A549 (cell line): Measurements from ENCODE around the gene TP53RK. TPM values are rescaled to one million over a fixed set of nuclear protein-coding genes. Genes with fewer than 3 reads are reported as not detected.

Experiments used
- ATAC-seq, 2 experiments: fragments of 200-7000 bp in 1 of 2; fragments of >200 bp in 1 of 2; cut with Nextera tagmentation in 1 of 2; cut with Tn5 transposase in 1 of 2; 3 replicates each; pipeline versions ENCODE4 v1.8.0 to v1.9.1; 2018 to 2020; ENCODE audit warnings: mild to moderate bottlenecking in 1 of 2, moderate library complexity in 1 of 2
- CTCF ChIA-PET: fragments of 300-600 bp; sonication (Branson Sonifier 250); formaldehyde crosslinking; extraction: SDS; loops from one replicate; lab custom pipeline; 2021; ENCODE audit warnings: antibody characterized with exemption, inconsistent platforms; lab: Yijun Ruan, JAX
- POLR2A ChIA-PET: fragments of 350-600 bp; formaldehyde crosslinking; extraction: SDS; loops from one replicate; lab custom pipeline; 2021; ENCODE audit warnings: antibody characterized with exemption, inconsistent platforms; lab: Yijun Ruan, JAX
- DNase-seq, 2 experiments: peaks; one replicate each; pipeline versions ENCODE4 v3.0.0 to v3.0.0-alpha.2; 2011 to 2016; ENCODE audit warnings: low read depth in 1 of 2, low spot score in 1 of 2
- FAIRE-seq: peaks from 2 replicates; lab custom pipeline; 2011; peaks lifted over from hg19 to GRCh38; lab: Jason Lieb, UNC
- H3K27ac ChIP-seq, 2 experiments: fragments of >200 bp; sonication (Bioruptor Twin); formaldehyde crosslinking; 3 replicates each; pipeline ENCODE4 v1.5.1; 2016 to 2017
- H3K4me1 ChIP-seq: fragments of >200 bp; sonication (Bioruptor Twin); formaldehyde crosslinking; 3 replicates; pipeline ENCODE4 v1.6.1; 2016
- H3K4me2 ChIP-seq: fragments of >200 bp; sonication (Bioruptor Twin); formaldehyde crosslinking; 3 replicates; pipeline ENCODE4 v1.6.1; 2016
- H3K4me3 ChIP-seq: fragments of >200 bp; sonication (Bioruptor Twin); formaldehyde crosslinking; 3 replicates; pipeline ENCODE4 v1.5.1; 2016
- H3K9me3 ChIP-seq: fragments of >200 bp; sonication (Bioruptor Twin); formaldehyde crosslinking; 3 replicates; pipeline ENCODE4 v1.6.1; 2016
- CBX2 ChIP-seq: fragments of 200-600 bp; sonication (generic); IDR thresholded peaks from 2 replicates; pipeline ENCODE4 v1.6.1; 2016; ENCODE audit warnings: low read depth, mild to moderate bottlenecking, borderline replicate concordance
- CEBPB ChIP-seq, 2 experiments: fragments of >200 bp in 1 of 2; sonication (Bioruptor Twin) in 1 of 2; formaldehyde crosslinking in 1 of 2; IDR thresholded peaks; 2 replicates each; pipeline ENCODE4 v1.6.1; 2012 to 2016
- CHD4 ChIP-seq: fragments of 200-600 bp; sonication (generic); IDR thresholded peaks from 2 replicates; pipeline ENCODE4 v1.6.1; 2016; ENCODE audit warnings: antibody characterized with exemption, mild to moderate bottlenecking, borderline replicate concordance
- EHF ChIP-seq: fragments of 250-450 bp; sonication (Bioruptor Pico); IDR thresholded peaks from 2 replicates; pipeline ENCODE4 v1.5.0; 2020; ENCODE audit warnings: mild to moderate bottlenecking
- EP300 ChIP-seq, 2 experiments: fragments of >200 bp; sonication (Bioruptor Twin); formaldehyde crosslinking; IDR thresholded peaks; 2 replicates in 1 of 2; 3 replicates in 1 of 2; pipeline ENCODE4 v1.6.1; 2016 to 2017
- FOSB ChIP-seq: fragments of 250-450 bp; sonication (Bioruptor Pico); IDR thresholded peaks from 2 replicates; pipeline ENCODE4 v1.5.0; 2020; ENCODE audit warnings: mild to moderate bottlenecking, moderate library complexity
- FOXS1 ChIP-seq: fragments of 250-450 bp; sonication (Bioruptor Pico); IDR thresholded peaks from 2 replicates; pipeline ENCODE4 v1.5.0; 2020; ENCODE audit warnings: mild to moderate bottlenecking, moderate library complexity
- HDAC2 ChIP-seq: fragments of 200-600 bp; sonication (generic); IDR thresholded peaks from 2 replicates; pipeline ENCODE4 v1.6.1; 2016
- HEYL ChIP-seq: fragments of 250-450 bp; sonication (Bioruptor Pico); IDR thresholded peaks from 2 replicates; pipeline ENCODE4 v1.8.0; 2021; ENCODE audit warnings: mild to moderate bottlenecking, moderate library complexity
- KDM1A ChIP-seq: fragments of 200-600 bp; sonication (generic); IDR thresholded peaks from 2 replicates; pipeline ENCODE4 v1.6.1; 2016; ENCODE audit warnings: low read depth, mild to moderate bottlenecking
- MYC ChIP-seq: IDR thresholded peaks from 2 replicates; pipeline ENCODE4 v1.6.1; 2012; ENCODE audit warnings: mild to moderate bottlenecking, inconsistent platforms, low read length, improper control_type of control experiment, borderline replicate concordance
- NR3C1 ChIP-seq: fragments of >200 bp; sonication (Bioruptor Twin); formaldehyde crosslinking; IDR thresholded peaks from 3 replicates; pipeline ENCODE4 v1.6.1; 2017
- POLR2A ChIP-seq: IDR thresholded peaks from 2 replicates; pipeline ENCODE4 v1.6.1; 2012; ENCODE audit warnings: mild to moderate bottlenecking, low read length
- RAD21 ChIP-seq, 2 experiments: fragments of >200 bp in 1 of 2; sonication (Bioruptor Twin) in 1 of 2; formaldehyde crosslinking in 1 of 2; IDR thresholded peaks in 1 of 2; conservative IDR thresholded peaks in 1 of 2; 2 replicates in 1 of 2; 3 replicates in 1 of 2; pipeline ENCODE4 v1.6.1; 2012 to 2018; ENCODE audit warnings: inconsistent platforms in 1 of 2
- RARB ChIP-seq: fragments of 250-450 bp; sonication (Bioruptor Pico); IDR thresholded peaks from 2 replicates; pipeline ENCODE4 v1.8.0; 2021; ENCODE audit warnings: mild to moderate bottlenecking, moderate library complexity
- RCOR1 ChIP-seq: fragments of 150-350 bp; IDR thresholded peaks from 2 replicates; pipeline ENCODE4 v1.6.1; 2014; ENCODE audit warnings: antibody characterized with exemption, low read length, low read depth
- RNF2 ChIP-seq: fragments of 200-600 bp; sonication (generic); IDR thresholded peaks from 2 replicates; pipeline ENCODE4 v1.6.1; 2016; ENCODE audit warnings: low read depth, mild to moderate bottlenecking, antibody characterized with exemption, moderate library complexity, borderline replicate concordance
- TFCP2L1 ChIP-seq: fragments of 250-450 bp; sonication (Bioruptor Pico); IDR thresholded peaks from 2 replicates; pipeline ENCODE4 v1.5.0; 2021; ENCODE audit warnings: mild to moderate bottlenecking
- TP53 ChIP-seq: fragments of 250-450 bp; sonication (Bioruptor Pico); IDR thresholded peaks from 2 replicates; pipeline ENCODE4 v1.5.0; 2021; ENCODE audit warnings: mild to moderate bottlenecking, moderate library complexity
- WGBS: methylation state at CpG from one replicate; pipeline ENCODE4 v1.1.6; 2017; ENCODE audit errors: missing lambda C conversion rate; 5-methylcytosine and 5-hydroxymethylcytosine counted together
- polyA plus RNA-seq, 4 experiments: library from polyadenylated mRNA; depleted of rRNA in 3 of 4; stranded (reverse); fragments of >200 nt; fragmentation: RNase III in 1 of 4; extraction: RNeasy Plus Mini Kit Qiagen cat#74134 plus additional on column Dnase treatment in 1 of 4; gene quantifications; 2 replicates in 3 of 4; 3 replicates in 1 of 4; pipeline ENCODE4 v1.2.3, GENCODE V29; 2011 to 2017
- TF ChIP-seq, protein P1 (sequence below): fragments of >200 bp; sonication (Bioruptor Twin); formaldehyde crosslinking; IDR thresholded peaks from 3 replicates; pipeline ENCODE4 v1.5.1; 2016
- TF ChIP-seq, protein P2 (sequence below): fragments of >200 bp; sonication (Bioruptor Twin); formaldehyde crosslinking; IDR thresholded peaks from 3 replicates; pipeline ENCODE4 v1.6.1; 2016
- TF ChIP-seq, protein P3 (sequence below): IDR thresholded peaks from 2 replicates; pipeline ENCODE4 v1.6.1; 2012; ENCODE audit warnings: low read depth, borderline replicate concordance
- TF ChIP-seq, protein P4 (sequence below): IDR thresholded peaks from 2 replicates; pipeline ENCODE4 v1.6.1; 2012

TP53RK gene
- polyA plus RNA-seq, 2 of the 4 experiments (the other 2 are of a cell fraction) = 9.8 to 11.8 TPM

DNA sequence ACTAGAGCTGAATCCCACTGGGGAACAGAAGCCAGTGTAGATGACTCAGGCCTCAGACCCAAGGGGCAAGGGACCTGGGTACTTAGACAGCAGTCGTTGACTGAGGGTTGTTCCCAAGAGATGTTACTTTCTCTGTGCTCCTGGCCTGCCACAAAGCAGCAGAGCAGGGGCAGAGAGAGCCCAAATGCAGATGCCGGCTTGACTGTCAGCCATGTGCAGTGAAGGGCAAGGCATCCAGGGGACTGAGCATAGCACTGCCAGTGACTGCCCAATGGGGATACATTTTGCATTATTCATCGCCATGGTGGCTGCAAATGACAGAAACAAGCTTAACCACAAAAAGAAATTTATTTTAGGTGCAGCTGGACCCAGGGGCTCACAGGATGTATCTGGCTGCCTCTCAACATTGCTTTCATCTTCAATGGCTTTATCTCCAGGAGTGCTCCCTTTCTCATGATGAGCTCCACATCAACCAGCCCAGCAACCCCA is 7.6 kb upstream of the TP53RK start:
- DNase-seq (no peak), ATAC-seq (no peak), FAIRE-seq (no peak)
- ChIA-PET CTCF (interaction anchor here (1.1 to 1.3 kb wide), 2 partner anchors 10 to 135 kb away, joined by 4 to 5 read pairs; no protein-coding TSS in a partner anchor), POLR2A (no interaction called here)
- 55% methylated on average over 3 of the region's 3 CpGs for WGBS
- Histone ChIP-seq H3K27ac (no peak overlapping the region), H3K4me1 (no peaks in the 10 kb centered on the region), H3K4me2 (no peak overlapping the region), H3K9me3 (peaks cover 4% of the 10 kb centered on the region; the same call in 1 of the 3 replicates), H3K4me3 (no peak overlapping the region)
- TF ChIP-seq, protein P1, sequence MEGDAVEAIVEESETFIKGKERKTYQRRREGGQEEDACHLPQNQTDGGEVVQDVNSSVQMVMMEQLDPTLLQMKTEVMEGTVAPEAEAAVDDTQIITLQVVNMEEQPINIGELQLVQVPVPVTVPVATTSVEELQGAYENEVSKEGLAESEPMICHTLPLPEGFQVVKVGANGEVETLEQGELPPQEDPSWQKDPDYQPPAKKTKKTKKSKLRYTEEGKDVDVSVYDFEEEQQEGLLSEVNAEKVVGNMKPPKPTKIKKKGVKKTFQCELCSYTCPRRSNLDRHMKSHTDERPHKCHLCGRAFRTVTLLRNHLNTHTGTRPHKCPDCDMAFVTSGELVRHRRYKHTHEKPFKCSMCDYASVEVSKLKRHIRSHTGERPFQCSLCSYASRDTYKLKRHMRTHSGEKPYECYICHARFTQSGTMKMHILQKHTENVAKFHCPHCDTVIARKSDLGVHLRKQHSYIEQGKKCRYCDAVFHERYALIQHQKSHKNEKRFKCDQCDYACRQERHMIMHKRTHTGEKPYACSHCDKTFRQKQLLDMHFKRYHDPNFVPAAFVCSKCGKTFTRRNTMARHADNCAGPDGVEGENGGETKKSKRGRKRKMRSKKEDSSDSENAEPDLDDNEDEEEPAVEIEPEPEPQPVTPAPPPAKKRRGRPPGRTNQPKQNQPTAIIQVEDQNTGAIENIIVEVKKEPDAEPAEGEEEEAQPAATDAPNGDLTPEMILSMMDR = no peak
- TF ChIP-seq CBX2 = no peak
- no peak for TF ChIP-seq FOSB (CRISPR knock-in tag)
- no peak for TF ChIP-seq CEBPB (IDR thresholded peaks at IDR 0.05)
- TF ChIP-seq TP53 (CRISPR knock-in tag) = no peak
- no peak for TF ChIP-seq HEYL
- TF ChIP-seq NR3C1 = no peak

DNA sequence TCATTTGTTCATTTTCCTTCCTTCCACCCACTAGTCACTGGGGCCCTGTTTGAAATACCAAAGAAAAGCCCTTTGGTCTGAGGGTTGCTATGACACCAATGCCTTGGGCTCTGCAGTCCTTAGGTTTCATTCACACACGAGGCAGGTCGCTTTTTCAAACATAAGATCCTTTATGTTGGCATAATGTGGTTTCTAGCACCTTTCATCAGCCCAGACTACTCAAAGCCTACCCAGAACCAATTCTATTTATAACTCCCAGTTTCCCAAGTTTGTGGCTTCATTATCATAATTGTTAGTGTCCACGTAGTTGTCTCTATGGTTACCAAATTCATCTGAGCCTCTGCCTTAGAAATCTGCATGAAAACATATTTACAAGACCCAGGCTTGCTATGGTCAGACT is 6.6 kb upstream of the TP53RK start:
- FAIRE-seq (no peak), DNase-seq (no peak), ATAC-seq (peak in 1 of 2 experiments; percentile 49; a peak in 1 of 6 replicates)
- no peak overlapping the region for H3K4me2 ChIP-seq
- H3K4me3 ChIP-seq = no peak overlapping the region
- H3K9me3 ChIP-seq = peaks cover 8% of the 10 kb centered on the region; the same call in 1 of the 3 replicates
- H3K4me1 ChIP-seq = no peaks in the 10 kb centered on the region
- ChIA-PET CTCF (no interaction called here), POLR2A (no interaction called here)
- no peak overlapping the region for H3K27ac ChIP-seq
- WGBS = 17% methylated on average over 3 of the region's 3 CpGs
- TF ChIP-seq RCOR1 (no peak), HDAC2 (no peak), RNF2 (no peak), FOSB (CRISPR knock-in tag) (no peak), RAD21 (conservative IDR thresholded peaks at IDR 0.05 in 1 of 2, IDR thresholded peaks at IDR 0.05 in 1 of 2) (no peak), RARB (CRISPR knock-in tag) (no peak), POLR2A (no peak), CBX2 (no peak), TP53 (CRISPR knock-in tag) (no peak), CHD4 (no peak), MYC (no peak), FOXS1 (CRISPR knock-in tag) (no peak), EHF (CRISPR knock-in tag) (no peak), EP300 (IDR thresholded peaks at IDR 0.05) (no peak), KDM1A (no peak), NR3C1 (no peak), TFCP2L1 (CRISPR knock-in tag) (no peak)
- TF ChIP-seq, protein P2, sequence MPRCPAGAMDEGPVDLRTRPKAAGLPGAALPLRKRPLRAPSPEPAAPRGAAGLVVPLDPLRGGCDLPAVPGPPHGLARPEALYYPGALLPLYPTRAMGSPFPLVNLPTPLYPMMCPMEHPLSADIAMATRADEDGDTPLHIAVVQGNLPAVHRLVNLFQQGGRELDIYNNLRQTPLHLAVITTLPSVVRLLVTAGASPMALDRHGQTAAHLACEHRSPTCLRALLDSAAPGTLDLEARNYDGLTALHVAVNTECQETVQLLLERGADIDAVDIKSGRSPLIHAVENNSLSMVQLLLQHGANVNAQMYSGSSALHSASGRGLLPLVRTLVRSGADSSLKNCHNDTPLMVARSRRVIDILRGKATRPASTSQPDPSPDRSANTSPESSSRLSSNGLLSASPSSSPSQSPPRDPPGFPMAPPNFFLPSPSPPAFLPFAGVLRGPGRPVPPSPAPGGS = no peak
- TF ChIP-seq, protein P3, sequence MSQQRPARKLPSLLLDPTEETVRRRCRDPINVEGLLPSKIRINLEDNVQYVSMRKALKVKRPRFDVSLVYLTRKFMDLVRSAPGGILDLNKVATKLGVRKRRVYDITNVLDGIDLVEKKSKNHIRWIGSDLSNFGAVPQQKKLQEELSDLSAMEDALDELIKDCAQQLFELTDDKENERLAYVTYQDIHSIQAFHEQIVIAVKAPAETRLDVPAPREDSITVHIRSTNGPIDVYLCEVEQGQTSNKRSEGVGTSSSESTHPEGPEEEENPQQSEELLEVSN = no peak
- TF ChIP-seq, protein P4, sequence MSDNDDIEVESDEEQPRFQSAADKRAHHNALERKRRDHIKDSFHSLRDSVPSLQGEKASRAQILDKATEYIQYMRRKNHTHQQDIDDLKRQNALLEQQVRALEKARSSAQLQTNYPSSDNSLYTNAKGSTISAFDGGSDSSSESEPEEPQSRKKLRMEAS = no peak
